Aortic smooth muscle cell (primary cell): ENCODE data around the gene NOP56. TPM values are rescaled to one million over a fixed set of nuclear protein-coding genes. Genes with fewer than 3 reads are reported as not detected.

ENCODE experiments used
- total RNA-seq: library from RNA; depleted of rRNA; stranded (reverse); fragments of >200 nt; gene quantifications from 2 replicates; pipeline ENCODE4 v1.2.3, GENCODE V29; 2014

Gene NOP56, protein sequence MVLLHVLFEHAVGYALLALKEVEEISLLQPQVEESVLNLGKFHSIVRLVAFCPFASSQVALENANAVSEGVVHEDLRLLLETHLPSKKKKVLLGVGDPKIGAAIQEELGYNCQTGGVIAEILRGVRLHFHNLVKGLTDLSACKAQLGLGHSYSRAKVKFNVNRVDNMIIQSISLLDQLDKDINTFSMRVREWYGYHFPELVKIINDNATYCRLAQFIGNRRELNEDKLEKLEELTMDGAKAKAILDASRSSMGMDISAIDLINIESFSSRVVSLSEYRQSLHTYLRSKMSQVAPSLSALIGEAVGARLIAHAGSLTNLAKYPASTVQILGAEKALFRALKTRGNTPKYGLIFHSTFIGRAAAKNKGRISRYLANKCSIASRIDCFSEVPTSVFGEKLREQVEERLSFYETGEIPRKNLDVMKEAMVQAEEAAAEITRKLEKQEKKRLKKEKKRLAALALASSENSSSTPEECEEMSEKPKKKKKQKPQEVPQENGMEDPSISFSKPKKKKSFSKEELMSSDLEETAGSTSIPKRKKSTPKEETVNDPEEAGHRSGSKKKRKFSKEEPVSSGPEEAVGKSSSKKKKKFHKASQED
- 96.4 and 223 TPM in 2 replicates for total RNA-seq

DNA sequence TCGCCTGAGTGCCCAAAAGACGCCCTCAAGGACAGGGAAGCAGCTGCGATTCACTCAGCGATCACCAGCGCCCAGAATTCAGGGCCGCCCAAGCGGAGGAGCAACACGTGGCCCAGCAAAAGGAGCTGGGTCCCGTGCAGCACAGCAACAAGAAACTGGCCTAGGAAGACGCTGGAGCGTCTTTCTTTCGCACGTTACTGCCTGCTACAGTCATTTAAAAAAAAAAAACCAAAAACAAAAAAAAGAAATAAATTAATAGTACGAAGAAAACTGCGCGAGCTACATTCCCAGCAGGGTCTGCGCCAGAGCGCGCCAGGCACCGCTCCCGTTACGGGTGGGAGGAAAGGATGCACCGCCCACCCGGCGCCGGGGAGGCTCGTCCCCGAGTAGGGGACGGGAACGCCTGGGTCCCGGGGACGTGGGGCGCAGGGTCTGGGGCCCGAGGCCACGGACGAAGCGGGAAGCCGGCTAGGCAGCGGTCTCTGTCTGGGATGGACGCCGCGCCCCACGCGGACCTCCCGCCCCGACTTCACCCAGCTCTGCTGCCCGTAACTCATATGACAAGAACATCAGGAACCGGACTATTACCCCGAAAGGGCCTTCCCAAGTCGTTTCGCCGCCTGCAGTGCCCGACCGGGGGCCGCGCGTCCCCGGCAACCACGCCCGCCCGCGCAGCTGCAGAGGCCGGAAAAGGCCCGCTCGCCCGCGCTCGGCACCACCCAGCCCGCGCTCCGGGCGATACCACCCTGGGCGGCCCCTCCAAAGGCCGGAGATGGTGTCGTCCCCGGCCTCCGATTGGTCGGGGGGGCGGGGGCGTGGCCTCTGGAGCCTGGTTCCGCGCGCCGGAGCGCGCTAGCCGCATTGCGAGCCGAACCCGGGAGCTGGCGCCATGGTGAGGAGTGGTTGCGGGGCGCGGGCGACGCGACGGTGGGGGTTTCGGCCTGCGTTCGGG is at the start of gene NOP56:
Gene NOP56, plus strand, starts transcription at position 861 of the 952 bp plus-strand sequence. Its CDS starts 29 bp downstream, at position 890.

GRCh38 chr20:2663887-2664719 is 11.7 kb downstream of the NOP56 start, which contains the start of gene IDH3B:
IDH3B (minus strand) TSS chr20:2664216; CDS start chr20:2664188, 28 bp downstream.

DNA sequence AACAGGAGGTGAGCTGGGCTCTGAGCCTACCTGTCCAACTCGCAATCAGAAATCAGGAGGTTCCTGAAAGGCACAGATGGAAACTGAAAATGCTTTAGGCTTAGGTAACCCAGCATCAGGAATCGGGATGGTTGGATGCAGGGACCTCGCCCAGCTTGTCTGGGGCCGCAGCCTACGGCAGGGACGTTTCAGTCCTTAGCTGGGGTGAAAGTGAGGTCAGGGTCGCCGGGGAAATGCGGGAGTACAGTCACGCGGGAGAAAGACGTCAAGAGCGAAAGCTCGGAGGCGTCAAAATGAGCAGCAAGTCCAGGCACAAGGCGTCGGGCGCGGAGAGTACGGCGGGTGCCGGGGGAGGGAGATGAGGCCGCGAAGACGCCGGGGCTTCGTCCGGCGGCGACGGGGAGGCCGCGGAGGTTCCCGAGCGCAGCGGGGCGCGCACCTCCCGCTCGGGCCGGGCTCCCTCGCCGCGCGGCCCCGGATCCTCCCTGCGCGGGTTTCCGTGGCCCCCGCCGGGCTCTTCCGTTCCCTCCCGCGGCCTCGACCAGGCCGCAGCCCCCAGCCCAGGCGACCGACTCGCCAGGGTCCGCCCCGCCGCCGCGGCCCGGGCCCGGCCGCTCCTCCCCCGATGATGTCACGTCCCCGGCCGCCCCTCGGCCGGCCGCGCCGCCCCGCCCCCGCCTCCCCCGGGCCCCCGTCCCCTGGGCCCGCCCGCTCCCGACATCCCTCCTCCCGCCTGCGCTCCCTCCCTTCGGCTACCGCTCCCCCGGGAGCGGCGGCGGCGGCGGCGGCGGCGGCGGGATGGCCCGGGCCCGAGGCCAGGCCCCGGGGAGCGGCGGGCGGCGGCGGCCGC is 39.8 kb downstream of the NOP56 start, which contains the start of gene EBF4:
Gene EBF4, plus strand, starts transcription at position 745 of the 850 bp plus-strand sequence. CDS start 866 bp downstream, outside the sequence.

Other genes starting within 250 kb of the NOP56 start
- 76.1 and 97.9 TPM in 2 replicates for gene SNRPB, start 181.8 kb upstream of the NOP56 start, total RNA-seq
- gene ZNF343, start 143.7 kb upstream of the NOP56 start, total RNA-seq = 9.5 and 11.9 TPM in 2 replicates
- not detected in 2 replicates for gene TMC2, start 116.1 kb upstream of the NOP56 start, total RNA-seq
- gene IDH3B, start 11.6 kb downstream of the NOP56 start, total RNA-seq = 91.4 and 97.0 TPM in 2 replicates
- gene EBF4, start 40.1 kb downstream of the NOP56 start, total RNA-seq = 0.13 and 0.25 TPM in 2 replicates
- gene CPXM1, start 148.0 kb downstream of the NOP56 start, total RNA-seq = under 0.01 and 0.53 TPM in 2 replicates
- gene C20orf141, start 162.4 kb downstream of the NOP56 start, total RNA-seq = not detected in 2 replicates
- gene TMEM239, start 163.7 kb downstream of the NOP56 start, total RNA-seq = not detected in 2 replicates
- gene PCED1A, start 188.0 kb downstream of the NOP56 start, total RNA-seq = 18.0 and 18.3 TPM in 2 replicates
- gene VPS16, start 188.1 kb downstream of the NOP56 start, total RNA-seq = 67.0 and 77.8 TPM in 2 replicates
- 40.8 and 42.2 TPM in 2 replicates for gene PTPRA, start 220.8 kb downstream of the NOP56 start, total RNA-seq